GM10248 (cell line): Measurements from ENCODE around the gene IRX4.
"Not testable (repeated sequence)": the region's sequence is repeated elsewhere in the genome, so short reads cannot be mapped to it uniquely, and the experiment has no call there.

ENCODE experiments used
- CTCF ChIA-PET: fragments of 300-600 bp; sonication (Branson Sonifier 250); formaldehyde crosslinking; extraction: SDS; loops from one replicate; lab custom pipeline; 2021; ENCODE audit warnings: antibody characterized with exemption; lab: Yijun Ruan, JAX
- POLR2A ChIA-PET: fragments of 350-650 bp; sonication (Branson Sonifier 250); formaldehyde crosslinking; extraction: SDS; loops from one replicate; lab custom pipeline; 2020; ENCODE audit warnings: antibody characterized with exemption; lab: Yijun Ruan, JAX
- DNase-seq: peaks from one replicate; pipeline ENCODE4 v3.0.0; 2012; ENCODE audit errors: extremely low spot score
- CTCF ChIP-seq: IDR thresholded peaks from 2 replicates; pipeline ENCODE4 v1.5.1; 2012; ENCODE audit warnings: mild to moderate bottlenecking, low read depth; ENCODE audit errors: extremely low read depth, missing control alignments, control extremely low read depth

IRX4 gene

GRCh38 chr5:1875843-1876659, 6.7 kb downstream of the IRX4 start:
- CTCF ChIA-PET, result no interaction called here
- no peak for DNase-seq
- POLR2A ChIA-PET, result no interaction called here
- TF ChIP-seq CTCF, result no peak

- CTCF ChIA-PET, result no interaction called here
Observed at GRCh38 chr5:1875281-1875842, 7.4 kb downstream of the IRX4 start.

GRCh38 chr5:1874771-1875220, 7.9 kb downstream of the IRX4 start:
- POLR2A ChIA-PET, result no interaction called here
- no peak for DNase-seq
- CTCF ChIA-PET, result no interaction called here
- no peak for TF ChIP-seq CTCF

More at GRCh38 chr5:1875281-1875842, 7.4 kb downstream of the IRX4 start:
- no peak for TF ChIP-seq CTCF
- POLR2A ChIA-PET, result no interaction called here
- no peak for DNase-seq

GRCh38 chr5:1874348-1874747, 8.4 kb downstream of the IRX4 start:
- TF ChIP-seq CTCF, result no peak
- POLR2A ChIA-PET, result no interaction called here
- no peak for DNase-seq
- CTCF ChIA-PET, result no interaction called here

GRCh38 chr5:1873243-1873959, 9.3 kb downstream of the IRX4 start:
- ChIA-PET CTCF (interaction anchor here (1.1 kb wide), 1 partner anchor 242 kb away, joined by 3 read pairs; no protein-coding TSS in a partner anchor), POLR2A (no interaction called here)
- no peak for TF ChIP-seq CTCF
- no peak for DNase-seq

GRCh38 chr5:1871441-1871840, 11.3 kb downstream of the IRX4 start:
- ChIA-PET CTCF (no interaction called here), POLR2A (no interaction called here)
- no peak for DNase-seq
- no peak for TF ChIP-seq CTCF

GRCh38 chr5:1870435-1871272, 12.1 kb downstream of the IRX4 start:
- CTCF ChIA-PET, result not testable (repeated sequence)

More at GRCh38 chr5:1870435-1871272, 12.1 kb downstream of the IRX4 start:
- POLR2A ChIA-PET, DNase-seq: not testable (repeated sequence)
